OCI-LY7 (cell line): Measurements from ENCODE around the gene SLC25A42.

Source experiments
- CTCF ChIP-seq: fragments of 200-600 bp; sonication (generic); conservative IDR thresholded peaks from 2 replicates; pipeline ENCODE4 v1.5.1; 2014; ENCODE audit warnings: mild to moderate bottlenecking, antibody characterized with exemption, low read length, moderate library complexity, mixed read lengths
- EZH2phosphoT487 ChIP-seq: fragments of 200-600 bp; sonication (generic); IDR thresholded peaks from 2 replicates; pipeline ENCODE4 v1.6.1; 2018; ENCODE audit warnings: low read depth, borderline replicate concordance, mild to moderate bottlenecking, mixed run types, antibody characterized with exemption, low read length, moderate library complexity, mixed read lengths

GRCh38 chr19:19061506-19061905 is 2.3 kb upstream of the SLC25A42 start:
- no peak for TF ChIP-seq CTCF
- no peak for TF ChIP-seq EZH2phosphoT487
